GM12878 (cell line): ENCODE data around the gene B4GALT3. TPM values are rescaled to one million over a fixed set of nuclear protein-coding genes. Genes with fewer than 3 reads are reported as not detected.

ENCODE experiments used
- ATAC-seq: fragments of 200-7000 bp; cut with Tn5 transposase; 3 replicates; pipeline ENCODE4 v1.9.1; 2020; ENCODE audit warnings: mild to moderate bottlenecking, moderate library complexity
- BruUV-seq: library from RNA; stranded (reverse); fragments of 400-500 nt; replicated peaks from 2 replicates; lab custom pipeline; 2021; lab: Mats Ljungman, UMichigan
- CTCF ChIA-PET: fragments of 300-600 bp; sonication (Branson Sonifier 250); formaldehyde crosslinking; extraction: SDS; loops from one replicate; lab custom pipeline; 2021; ENCODE audit warnings: inconsistent platforms; lab: Yijun Ruan, JAX
- POLR2A ChIA-PET: fragments of 350-600 bp; formaldehyde crosslinking; extraction: SDS; loops from one replicate; lab custom pipeline; 2021; ENCODE audit warnings: inconsistent platforms; lab: Charles Lee
- RAD21 ChIA-PET: fragments of 300-600 bp; sonication (Branson Sonifier 250); formaldehyde crosslinking; loops from one replicate; lab custom pipeline; 2023; ENCODE audit warnings: antibody characterized with exemption; ENCODE audit not compliant: unreplicated experiment; lab: Charles Lee
- SMC1A ChIA-PET: fragments of 300-600 bp; sonication (Branson Sonifier 250); formaldehyde crosslinking; loops from one replicate; lab custom pipeline; 2023; ENCODE audit not compliant: unreplicated experiment, uncharacterized antibody; lab: Charles Lee
- DNase-seq: peaks from one replicate; pipeline ENCODE4 v3.0.0-alpha.2; 2011; ENCODE audit warnings: low read depth, low spot score
- FAIRE-seq: peaks from 3 replicates; lab custom pipeline; 2011; peaks lifted over from hg19 to GRCh38; lab: Jason Lieb, UNC
- H2AFZ ChIP-seq: 2 replicates; pipeline ENCODE4 v1.6.0; 2011; ENCODE audit warnings: low read depth, low read length, control low read depth; ENCODE audit not compliant: control insufficient read depth
- H3K27ac ChIP-seq: 2 replicates; pipeline ENCODE4 v1.5.1; 2011; ENCODE audit warnings: control low read depth; ENCODE audit not compliant: control insufficient read depth, insufficient read depth
- H3K27me3 ChIP-seq, 2 experiments: replicated peaks in 1 of 2; 2 replicates each; pipeline versions ENCODE4 v1.6.0 to v1.6.1; 2011; ENCODE audit warnings: low read length in 1 of 2; ENCODE audit not compliant: control insufficient read depth in 2 of 2, insufficient read depth in 2 of 2
- H3K36me3 ChIP-seq, 2 experiments: 2 replicates each; pipeline ENCODE4 v1.5.1; 2011; ENCODE audit warnings: low read length in 1 of 2; ENCODE audit not compliant: control insufficient read depth in 2 of 2, insufficient read depth in 2 of 2
- H3K4me1 ChIP-seq: 2 replicates; pipeline ENCODE4 v1.6.1; 2011; ENCODE audit warnings: mild to moderate bottlenecking, low read length, moderate library complexity, mixed read lengths; ENCODE audit not compliant: control insufficient read depth, insufficient read depth
- H3K4me2 ChIP-seq: 2 replicates; pipeline ENCODE4 v1.6.0; 2011; ENCODE audit warnings: control low read depth; ENCODE audit not compliant: control insufficient read depth, insufficient read depth
- H3K4me3 ChIP-seq: fragments of 200-600 bp; sonication (generic); 2 replicates; pipeline ENCODE4 v1.5.1; 2016
- H3K79me2 ChIP-seq: 2 replicates; pipeline ENCODE4 v1.6.0; 2011; ENCODE audit warnings: low read length; ENCODE audit not compliant: control insufficient read depth, insufficient read depth
- H3K9ac ChIP-seq: 2 replicates; pipeline ENCODE4 v1.8.0; 2011; ENCODE audit warnings: low read length, control low read depth, mixed read lengths; ENCODE audit not compliant: control insufficient read depth, insufficient read depth
- H3K9me3 ChIP-seq: replicated peaks from 3 replicates; pipeline ENCODE4 v1.5.1; 2011; ENCODE audit warnings: mild to moderate bottlenecking, low read length; ENCODE audit not compliant: control insufficient read depth, insufficient read depth
- H4K20me1 ChIP-seq: 2 replicates; pipeline ENCODE4 v1.6.0; 2011; ENCODE audit not compliant: control insufficient read depth, insufficient read depth
- CBFB ChIP-seq: IDR thresholded peaks from 2 replicates; pipeline ENCODE4 v1.6.1; 2016; ENCODE audit warnings: antibody characterized with exemption, low read depth
- HDAC6 ChIP-seq: fragments of 200-600 bp; sonication (generic); IDR thresholded peaks from one replicate; pipeline ENCODE4 v1.8.0; 2017; ENCODE audit warnings: antibody characterized with exemption; ENCODE audit not compliant: unreplicated experiment
- IKZF2 ChIP-seq, 2 experiments: fragments of 450-650 bp; IDR thresholded peaks; 2 replicates each; pipeline ENCODE4 v1.6.1; 2017; ENCODE audit warnings: mild to moderate bottlenecking in 2 of 2, moderate library complexity in 2 of 2
- KDM1A ChIP-seq: fragments of 200-600 bp; sonication (generic); IDR thresholded peaks from 2 replicates; pipeline ENCODE4 v1.6.1; 2016; ENCODE audit warnings: borderline replicate concordance
- NR2C1 ChIP-seq: fragments of 450-650 bp; IDR thresholded peaks from 2 replicates; pipeline ENCODE4 v1.6.1; 2017; ENCODE audit warnings: antibody characterized with exemption, mild to moderate bottlenecking, moderate library complexity
- PAX8 ChIP-seq: fragments of 450-650 bp; IDR thresholded peaks from 2 replicates; pipeline ENCODE4 v1.6.1; 2017; ENCODE audit warnings: mild to moderate bottlenecking, moderate library complexity
- POLR2AphosphoS5 ChIP-seq: IDR thresholded peaks from 2 replicates; pipeline ENCODE4 v1.6.1; 2011; ENCODE audit warnings: mild to moderate bottlenecking, low read length, inconsistent platforms
- TARDBP ChIP-seq: IDR thresholded peaks from 2 replicates; pipeline ENCODE4 v1.6.1; 2016; ENCODE audit warnings: borderline replicate concordance
- TCF3 ChIP-seq: IDR thresholded peaks from 2 replicates; pipeline ENCODE4 v1.6.1; 2012; ENCODE audit warnings: low read depth, mild to moderate bottlenecking, low read length, borderline replicate concordance; ENCODE audit not compliant: insufficient read depth
- WGBS: methylation state at CpG from one replicate; pipeline ENCODE4 v1.1.6; 2016; ENCODE audit warnings: low lambda C conversion rate; ENCODE audit not compliant: insufficient replicate concordance, insufficient coverage; ENCODE audit errors: missing lambda C conversion rate; 5-methylcytosine and 5-hydroxymethylcytosine counted together
- in situ Hi-C: fragments of 300-500 bp; cut with MboI; formaldehyde crosslinking; loops from 9 replicates; pipeline ENCODE4 v1.14.3; 2018; ENCODE audit warnings: mixed read lengths
- intact Hi-C: fragments of 100-400 bp; cut with micrococcal nuclease; formaldehyde crosslinking; loops from one replicate; pipeline ENCODE4 v1.14.2; 2022; ENCODE audit not compliant: unreplicated experiment
- polyA plus RNA-seq, 11 experiments: library from polyadenylated mRNA; depleted of rRNA in 4 of 11; unstranded in 6 of 11; stranded (reverse) in 5 of 11; fragments of >200 nt; fragmentation: Nextera tagmentation in 4 of 11; fragmentation: Illumina TruSeq in 1 of 11; extraction: Ambion mirVana in 4 of 11; extraction: Trizol in 1 of 11; gene quantifications; 1 replicate in 1 of 11; 2 replicates in 10 of 11; pipeline versions ENCODE4 v1.2.1 to v1.2.3, GENCODE V29; 2011 to 2016; ENCODE audit warnings: inconsistent platforms in 2 of 11, missing spikeins in 2 of 11, low read depth in 1 of 11
- total RNA-seq, 4 experiments: library from RNA; depleted of rRNA in 3 of 4; stranded (reverse); fragments of >200 nt in 3 of 4; fragmentation: Illumina TruSeq in 1 of 4; extraction: Trizol in 1 of 4; gene quantifications; 2 replicates each; pipeline versions ENCODE4 v1.2.1 to v1.2.3, GENCODE V29; 2013 to 2021
- TF ChIP-seq, protein P1 (sequence below): fragments of 450-650 bp; conservative IDR thresholded peaks from 2 replicates; pipeline ENCODE4 v1.6.1; 2017; ENCODE audit warnings: mild to moderate bottlenecking, moderate library complexity
- TF ChIP-seq, protein P2 (sequence below): IDR thresholded peaks from 2 replicates; pipeline ENCODE4 v1.6.1; 2012; ENCODE audit warnings: mild to moderate bottlenecking, low read depth, low read length
- TF ChIP-seq, protein P3 (sequence below): fragments of 450-650 bp; IDR thresholded peaks from 2 replicates; pipeline ENCODE4 v1.6.1; 2017; ENCODE audit warnings: mild to moderate bottlenecking, moderate library complexity

Gene B4GALT3
- total and polyA plus RNA-seq, 10 of the 15 experiments (the other 5 are each of a cell fraction or from before 2014, with no cell fraction given): 27.1 to 58.9 (median 42.6) TPM

DNA sequence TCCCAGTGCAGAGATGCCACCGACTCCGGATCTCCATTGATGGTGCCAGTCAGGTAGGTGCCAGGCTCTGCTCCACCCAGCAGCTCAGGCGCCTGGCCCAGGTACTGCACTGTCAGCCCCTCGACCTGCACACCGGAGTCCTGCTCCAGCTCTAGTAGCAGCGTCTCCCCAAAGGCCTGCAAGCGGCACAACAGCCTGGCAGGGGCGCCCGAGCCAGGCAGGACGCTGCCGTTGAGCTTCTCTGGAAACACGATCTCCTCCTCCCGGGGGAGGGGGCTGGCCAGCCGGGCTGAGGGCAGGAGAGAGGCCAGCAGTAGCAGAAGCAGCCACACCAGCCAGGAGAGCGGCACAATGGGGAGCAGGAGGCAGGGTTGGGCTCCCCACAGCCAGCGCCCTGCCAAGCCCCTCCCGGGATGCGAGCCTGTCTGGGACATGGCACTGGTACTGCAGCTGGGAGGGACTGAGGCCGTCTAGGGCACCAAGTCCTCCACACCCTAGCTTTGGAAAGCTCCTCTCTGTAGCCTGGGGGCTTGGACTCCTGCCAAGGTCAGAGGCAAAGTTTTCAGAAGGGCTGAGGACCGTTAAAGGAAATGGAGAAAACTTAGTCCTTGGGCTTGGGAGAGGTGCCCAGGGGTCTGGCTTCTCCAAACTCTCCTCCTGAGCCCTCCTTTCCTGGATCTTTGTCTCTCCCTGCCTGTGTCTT is 21.0 kb upstream of the B4GALT3 start (continued):
- no peak for TF ChIP-seq IKZF2 (IDR thresholded peaks at IDR 0.05)

DNA sequence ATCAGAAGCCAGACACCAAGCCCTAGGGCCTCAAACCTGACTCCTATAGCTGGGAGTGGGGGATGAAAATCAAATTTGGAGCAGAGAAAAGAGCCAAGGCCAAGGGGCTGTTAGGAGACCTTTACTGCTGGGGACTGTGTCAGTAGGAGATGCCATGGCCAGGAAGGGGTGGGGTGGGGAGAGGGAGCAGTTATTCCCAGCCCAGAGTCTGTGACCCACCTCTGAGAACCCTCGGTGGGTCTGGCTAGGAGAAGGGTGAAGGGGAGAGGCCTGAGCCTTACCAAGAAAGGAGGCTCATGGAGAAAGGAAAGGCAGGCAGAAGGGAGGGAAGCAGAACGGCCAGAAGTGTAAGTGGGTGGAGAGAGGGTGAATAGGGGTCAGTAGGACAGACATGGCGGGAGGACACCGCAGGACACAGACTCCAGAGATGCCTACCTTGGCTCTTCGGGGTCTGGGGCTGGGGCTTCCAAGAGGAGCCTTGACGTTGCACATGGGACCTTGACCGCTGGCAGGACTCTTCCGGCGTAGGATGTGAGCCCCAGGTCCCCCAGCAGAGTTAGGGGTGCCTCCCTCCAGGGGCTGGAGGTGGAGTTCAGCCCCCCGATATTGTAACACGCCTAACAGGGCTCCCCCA is 20.4 kb upstream of the B4GALT3 start:
- Histone ChIP-seq H2AFZ (no peak overlapping the region), H3K9me3 (no peaks in the 10 kb centered on the region), H3K79me2 (peaks cover 8% of the 10 kb centered on the region), H3K27ac (no peak overlapping the region), H3K27me3 (no peaks in the 10 kb centered on the region), H4K20me1 (no peaks in the 10 kb centered on the region), H3K9ac (no peak overlapping the region), H3K4me3 (no peak overlapping the region), H3K4me2 (no peak overlapping the region), H3K4me1 (peaks cover 27% of the 10 kb centered on the region), H3K36me3 (no peaks in the 10 kb centered on the region)
- 50% methylated on average over 10 of the region's 11 CpGs for WGBS
- FAIRE-seq (no peak), DNase-seq (no peak), ATAC-seq (no peak)
- in situ Hi-C loops: loop anchor here (10.0 kb wide), 1 partner anchor 547 kb away; the partner anchor contains the start of gene DUSP12
- ChIA-PET CTCF (no interaction called here), SMC1A (no interaction called here), POLR2A (interaction anchor here (1.0 kb wide), 1 partner anchor 11 kb away, joined by 4 read pairs; no protein-coding TSS in a partner anchor), RAD21 (interaction anchor here (1.6 kb wide), 1 partner anchor 16 kb away, joined by 5 read pairs; no protein-coding TSS in a partner anchor)
- intact Hi-C loops: no loop called here
- no TSS peak for BruUV-seq
- no peak for TF ChIP-seq NR2C1
- no peak for TF ChIP-seq PAX8
- TF ChIP-seq, protein P1, sequence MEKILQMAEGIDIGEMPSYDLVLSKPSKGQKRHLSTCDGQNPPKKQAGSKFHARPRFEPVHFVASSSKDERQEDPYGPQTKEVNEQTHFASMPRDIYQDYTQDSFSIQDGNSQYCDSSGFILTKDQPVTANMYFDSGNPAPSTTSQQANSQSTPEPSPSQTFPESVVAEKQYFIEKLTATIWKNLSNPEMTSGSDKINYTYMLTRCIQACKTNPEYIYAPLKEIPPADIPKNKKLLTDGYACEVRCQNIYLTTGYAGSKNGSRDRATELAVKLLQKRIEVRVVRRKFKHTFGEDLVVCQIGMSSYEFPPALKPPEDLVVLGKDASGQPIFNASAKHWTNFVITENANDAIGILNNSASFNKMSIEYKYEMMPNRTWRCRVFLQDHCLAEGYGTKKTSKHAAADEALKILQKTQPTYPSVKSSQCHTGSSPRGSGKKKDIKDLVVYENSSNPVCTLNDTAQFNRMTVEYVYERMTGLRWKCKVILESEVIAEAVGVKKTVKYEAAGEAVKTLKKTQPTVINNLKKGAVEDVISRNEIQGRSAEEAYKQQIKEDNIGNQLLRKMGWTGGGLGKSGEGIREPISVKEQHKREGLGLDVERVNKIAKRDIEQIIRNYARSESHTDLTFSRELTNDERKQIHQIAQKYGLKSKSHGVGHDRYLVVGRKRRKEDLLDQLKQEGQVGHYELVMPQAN: no peak
- no peak for TF ChIP-seq CBFB
- no peak for TF ChIP-seq KDM1A
- TF ChIP-seq, protein P2, sequence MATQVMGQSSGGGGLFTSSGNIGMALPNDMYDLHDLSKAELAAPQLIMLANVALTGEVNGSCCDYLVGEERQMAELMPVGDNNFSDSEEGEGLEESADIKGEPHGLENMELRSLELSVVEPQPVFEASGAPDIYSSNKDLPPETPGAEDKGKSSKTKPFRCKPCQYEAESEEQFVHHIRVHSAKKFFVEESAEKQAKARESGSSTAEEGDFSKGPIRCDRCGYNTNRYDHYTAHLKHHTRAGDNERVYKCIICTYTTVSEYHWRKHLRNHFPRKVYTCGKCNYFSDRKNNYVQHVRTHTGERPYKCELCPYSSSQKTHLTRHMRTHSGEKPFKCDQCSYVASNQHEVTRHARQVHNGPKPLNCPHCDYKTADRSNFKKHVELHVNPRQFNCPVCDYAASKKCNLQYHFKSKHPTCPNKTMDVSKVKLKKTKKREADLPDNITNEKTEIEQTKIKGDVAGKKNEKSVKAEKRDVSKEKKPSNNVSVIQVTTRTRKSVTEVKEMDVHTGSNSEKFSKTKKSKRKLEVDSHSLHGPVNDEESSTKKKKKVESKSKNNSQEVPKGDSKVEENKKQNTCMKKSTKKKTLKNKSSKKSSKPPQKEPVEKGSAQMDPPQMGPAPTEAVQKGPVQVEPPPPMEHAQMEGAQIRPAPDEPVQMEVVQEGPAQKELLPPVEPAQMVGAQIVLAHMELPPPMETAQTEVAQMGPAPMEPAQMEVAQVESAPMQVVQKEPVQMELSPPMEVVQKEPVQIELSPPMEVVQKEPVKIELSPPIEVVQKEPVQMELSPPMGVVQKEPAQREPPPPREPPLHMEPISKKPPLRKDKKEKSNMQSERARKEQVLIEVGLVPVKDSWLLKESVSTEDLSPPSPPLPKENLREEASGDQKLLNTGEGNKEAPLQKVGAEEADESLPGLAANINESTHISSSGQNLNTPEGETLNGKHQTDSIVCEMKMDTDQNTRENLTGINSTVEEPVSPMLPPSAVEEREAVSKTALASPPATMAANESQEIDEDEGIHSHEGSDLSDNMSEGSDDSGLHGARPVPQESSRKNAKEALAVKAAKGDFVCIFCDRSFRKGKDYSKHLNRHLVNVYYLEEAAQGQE: no peak
- TF ChIP-seq TCF3: no peak
- TF ChIP-seq HDAC6: no peak
- no peak for TF ChIP-seq POLR2AphosphoS5
- no peak for TF ChIP-seq TARDBP
- TF ChIP-seq, protein P3, sequence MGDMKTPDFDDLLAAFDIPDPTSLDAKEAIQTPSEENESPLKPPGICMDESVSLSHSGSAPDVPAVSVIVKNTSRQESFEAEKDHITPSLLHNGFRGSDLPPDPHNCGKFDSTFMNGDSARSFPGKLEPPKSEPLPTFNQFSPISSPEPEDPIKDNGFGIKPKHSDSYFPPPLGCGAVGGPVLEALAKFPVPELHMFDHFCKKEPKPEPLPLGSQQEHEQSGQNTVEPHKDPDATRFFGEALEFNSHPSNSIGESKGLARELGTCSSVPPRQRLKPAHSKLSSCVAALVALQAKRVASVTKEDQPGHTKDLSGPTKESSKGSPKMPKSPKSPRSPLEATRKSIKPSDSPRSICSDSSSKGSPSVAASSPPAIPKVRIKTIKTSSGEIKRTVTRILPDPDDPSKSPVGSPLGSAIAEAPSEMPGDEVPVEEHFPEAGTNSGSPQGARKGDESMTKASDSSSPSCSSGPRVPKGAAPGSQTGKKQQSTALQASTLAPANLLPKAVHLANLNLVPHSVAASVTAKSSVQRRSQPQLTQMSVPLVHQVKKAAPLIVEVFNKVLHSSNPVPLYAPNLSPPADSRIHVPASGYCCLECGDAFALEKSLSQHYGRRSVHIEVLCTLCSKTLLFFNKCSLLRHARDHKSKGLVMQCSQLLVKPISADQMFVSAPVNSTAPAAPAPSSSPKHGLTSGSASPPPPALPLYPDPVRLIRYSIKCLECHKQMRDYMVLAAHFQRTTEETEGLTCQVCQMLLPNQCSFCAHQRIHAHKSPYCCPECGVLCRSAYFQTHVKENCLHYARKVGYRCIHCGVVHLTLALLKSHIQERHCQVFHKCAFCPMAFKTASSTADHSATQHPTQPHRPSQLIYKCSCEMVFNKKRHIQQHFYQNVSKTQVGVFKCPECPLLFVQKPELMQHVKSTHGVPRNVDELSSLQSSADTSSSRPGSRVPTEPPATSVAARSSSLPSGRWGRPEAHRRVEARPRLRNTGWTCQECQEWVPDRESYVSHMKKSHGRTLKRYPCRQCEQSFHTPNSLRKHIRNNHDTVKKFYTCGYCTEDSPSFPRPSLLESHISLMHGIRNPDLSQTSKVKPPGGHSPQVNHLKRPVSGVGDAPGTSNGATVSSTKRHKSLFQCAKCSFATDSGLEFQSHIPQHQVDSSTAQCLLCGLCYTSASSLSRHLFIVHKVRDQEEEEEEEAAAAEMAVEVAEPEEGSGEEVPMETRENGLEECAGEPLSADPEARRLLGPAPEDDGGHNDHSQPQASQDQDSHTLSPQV: no peak
